Muscle layer of duodenum (tissue), 2 donors: ENCODE data around the gene KRTAP12-4.
"Not testable (repeated sequence)": the region's sequence is repeated elsewhere in the genome, so short reads cannot be mapped to it uniquely, and the experiment has no call there.

ENCODE experiments used
- H3K27ac ChIP-seq: one replicate; pipeline ENCODE4 v1.7.0; 2013; ENCODE audit warnings: mild to moderate bottlenecking, low read length
- H3K27me3 ChIP-seq: one replicate; pipeline ENCODE4 v1.7.0; 2013; ENCODE audit warnings: low read depth, mild to moderate bottlenecking, control low read depth, low read length
- H3K36me3 ChIP-seq, 2 donors: one replicate each; pipeline ENCODE4 v1.7.0; 2013; ENCODE audit warnings: low read length in 2 of 2, control low read depth in 1 of 2, mild to moderate bottlenecking in 1 of 2; ENCODE audit not compliant: insufficient read depth in 2 of 2, control insufficient read depth in 1 of 2
- H3K4me1 ChIP-seq, 2 donors: one replicate each; pipeline ENCODE4 v1.7.0; 2013; ENCODE audit warnings: low read length in 2 of 2, mild to moderate bottlenecking in 2 of 2, control low read depth in 1 of 2, moderate library complexity in 1 of 2; ENCODE audit not compliant: insufficient read depth in 2 of 2, control insufficient read depth in 1 of 2
- H3K4me3 ChIP-seq, 2 donors: one replicate each; pipeline ENCODE4 v1.7.0; 2013; ENCODE audit warnings: low read length in 2 of 2, low read depth in 1 of 2, mild to moderate bottlenecking in 1 of 2
- H3K9me3 ChIP-seq, 2 donors: one replicate each; pipeline ENCODE4 v1.7.0; 2013; ENCODE audit warnings: low read length in 2 of 2, control low read depth in 1 of 2, mild to moderate bottlenecking in 1 of 2; ENCODE audit not compliant: control insufficient read depth in 1 of 2
- donor health status: healthy.

The KRTAP12-4 gene

DNA sequence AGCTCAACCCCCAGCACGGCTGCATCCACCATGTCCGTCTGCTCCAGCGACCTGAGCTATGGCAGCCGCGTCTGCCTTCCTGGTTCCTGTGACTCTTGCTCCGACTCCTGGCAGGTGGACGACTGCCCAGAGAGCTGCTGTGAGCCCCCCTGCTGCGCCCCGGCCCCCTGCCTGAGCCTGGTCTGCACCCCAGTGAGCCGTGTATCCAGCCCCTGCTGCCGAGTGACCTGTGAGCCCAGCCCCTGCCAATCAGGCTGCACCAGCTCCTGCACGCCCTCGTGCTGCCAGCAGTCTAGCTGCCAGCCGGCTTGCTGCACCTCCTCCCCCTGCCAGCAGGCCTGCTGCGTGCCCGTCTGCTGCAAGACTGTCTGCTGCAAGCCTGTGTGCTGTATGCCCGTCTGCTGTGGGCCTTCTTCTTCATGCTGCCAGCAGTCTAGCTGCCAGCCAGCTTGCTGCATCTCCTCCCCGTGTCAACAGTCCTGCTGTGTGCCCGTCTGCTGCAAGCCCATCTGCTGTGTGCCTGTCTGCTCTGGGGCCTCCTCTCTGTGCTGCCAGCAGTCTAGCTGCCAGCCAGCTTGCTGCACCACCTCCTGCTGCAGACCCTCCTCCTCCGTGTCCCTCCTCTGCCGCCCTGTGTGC, 42.8 kb upstream of the KRTAP12-4 start, which contains the start of gene KRTAP10-12:
KRTAP10-12 (plus strand) TSS at position 1 of the 639 bp plus-strand sequence; CDS start at position 31, 30 bp downstream.
- H3K27ac ChIP-seq, H3K27me3 ChIP-seq: not testable (repeated sequence)
- peaks cover 4 to 19% of the 10 kb centered on the region in 2 donors for H3K9me3 ChIP-seq

GRCh38 chr21:44696572-44696971, 42.1 kb upstream of the KRTAP12-4 start:
- Histone ChIP-seq H3K9me3 (peaks cover 4 to 19% of the 10 kb centered on the region in 2 donors), H3K27ac (no peak overlapping the region), H3K4me3 (no peak overlapping the region), H3K27me3 (peaks cover 5% of the 10 kb centered on the region), H3K36me3 (no peaks in the 10 kb centered on the region), H3K4me1 (no peaks in the 10 kb centered on the region)

More for the DNA sequence above, 42.8 kb upstream of the KRTAP12-4 start, which contains the start of gene KRTAP10-12:
- H3K4me3 ChIP-seq, H3K4me1 ChIP-seq, H3K36me3 ChIP-seq: not testable (repeated sequence)

DNA sequence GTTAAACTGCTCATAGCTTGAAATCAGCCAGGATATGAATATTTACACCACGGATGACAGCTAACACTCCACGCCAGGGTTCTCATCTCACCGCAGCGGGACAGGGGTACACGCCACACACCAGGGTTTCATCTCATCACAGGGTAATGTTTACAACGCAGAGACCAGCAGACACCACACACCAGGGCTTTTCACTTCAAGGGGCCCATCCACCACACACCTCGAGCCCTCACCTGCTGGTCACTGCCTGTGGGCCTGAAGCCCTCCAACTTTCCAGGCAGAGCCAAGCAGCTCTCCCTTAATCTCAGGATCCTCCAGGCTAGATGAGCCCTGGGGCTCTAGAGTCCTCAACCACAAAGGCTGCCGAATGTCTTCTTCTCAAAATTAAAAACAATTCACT, 41.2 kb upstream of the KRTAP12-4 start:
- no peaks in the 10 kb centered on the region for H3K4me1 ChIP-seq
- H3K9me3 ChIP-seq, result peaks cover 4 to 23% of the 10 kb centered on the region in 2 donors
- H3K4me3 ChIP-seq, result no peak overlapping the region
- H3K36me3 ChIP-seq, result no peaks in the 10 kb centered on the region
- peaks cover 3% of the 10 kb centered on the region for H3K27me3 ChIP-seq
- no peak overlapping the region for H3K27ac ChIP-seq

DNA sequence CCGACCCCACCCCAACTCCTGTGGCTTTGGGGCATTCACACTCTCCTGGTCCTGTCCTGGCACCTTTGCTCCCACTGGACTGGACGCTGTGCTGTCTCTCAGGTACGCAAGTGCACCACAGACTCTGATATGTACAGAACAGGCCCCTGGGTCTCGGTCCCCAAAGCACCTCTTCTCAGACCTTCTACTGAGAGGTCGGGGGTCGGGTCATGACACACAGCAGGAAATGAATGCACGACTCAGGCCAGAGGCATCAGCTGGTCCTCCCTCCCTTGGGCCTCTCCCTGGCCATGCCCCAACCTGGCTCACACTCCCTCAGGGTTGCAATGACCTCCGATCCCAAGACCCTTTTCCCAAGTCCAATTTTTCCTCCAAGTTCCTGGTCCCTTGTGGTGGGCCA, 40.7 kb upstream of the KRTAP12-4 start:
- Histone ChIP-seq H3K27ac (no peak overlapping the region), H3K4me1 (no peaks in the 10 kb centered on the region), H3K9me3 (peaks cover 4 to 23% of the 10 kb centered on the region in 2 donors), H3K4me3 (no peak overlapping the region), H3K27me3 (peaks cover 3% of the 10 kb centered on the region), H3K36me3 (no peaks in the 10 kb centered on the region)

DNA sequence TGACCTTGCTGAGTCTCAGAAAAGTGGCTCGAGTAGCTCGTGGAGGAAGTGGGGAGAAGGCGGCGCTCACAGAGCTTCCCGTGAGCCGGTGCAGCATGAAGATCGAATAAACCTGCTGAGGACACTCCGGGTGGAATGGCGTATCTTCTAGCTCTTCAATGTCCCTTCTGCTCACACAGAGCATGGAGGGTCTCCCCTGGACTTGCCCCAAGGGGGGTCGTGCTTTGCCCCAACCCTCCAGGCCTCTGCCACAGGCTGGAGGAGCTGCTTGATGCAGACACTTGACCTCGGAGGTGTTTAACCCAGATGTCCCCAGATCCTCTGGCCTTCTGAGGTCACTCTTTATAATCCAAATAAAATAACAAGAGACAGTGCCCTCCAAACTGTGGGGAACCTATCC, 40.3 kb upstream of the KRTAP12-4 start:
- Histone ChIP-seq H3K27ac (no peak overlapping the region), H3K4me1 (no peaks in the 10 kb centered on the region), H3K9me3 (peaks cover 4 to 23% of the 10 kb centered on the region in 2 donors), H3K36me3 (no peaks in the 10 kb centered on the region), H3K27me3 (peaks cover 3% of the 10 kb centered on the region), H3K4me3 (no peak overlapping the region)

GRCh38 chr21:44692798-44693512, 38.5 kb upstream of the KRTAP12-4 start:
- Histone ChIP-seq H3K4me1 (no peaks in the 10 kb centered on the region), H3K36me3 (no peaks in the 10 kb centered on the region), H3K27me3 (no peaks in the 10 kb centered on the region), H3K27ac (no peak overlapping the region), H3K4me3 (no peak overlapping the region), H3K9me3 (peaks cover 4 to 23% of the 10 kb centered on the region in 2 donors)

DNA sequence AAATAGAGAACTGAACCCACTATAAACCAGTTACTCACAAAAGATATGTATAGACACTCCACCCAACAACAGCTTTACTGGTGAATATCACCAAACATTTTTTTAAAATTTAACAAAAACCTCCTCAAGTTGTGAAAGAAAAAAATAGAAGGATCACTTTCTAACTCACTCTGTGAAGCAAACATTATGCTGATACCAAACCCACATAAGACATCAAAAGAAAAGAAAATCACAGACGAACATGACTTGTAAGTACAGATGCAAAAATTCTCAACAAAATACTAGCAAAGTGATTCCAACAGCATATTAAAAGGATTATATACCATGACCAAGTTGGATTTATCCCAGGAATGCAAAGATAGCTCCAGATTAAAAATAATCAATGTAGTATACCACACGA, 37.2 kb upstream of the KRTAP12-4 start:
- Histone ChIP-seq H3K27me3 (no peaks in the 10 kb centered on the region), H3K4me1 (no peaks in the 10 kb centered on the region), H3K9me3 (peaks cover 4 to 23% of the 10 kb centered on the region in 2 donors), H3K27ac (no peak overlapping the region), H3K36me3 (no peaks in the 10 kb centered on the region), H3K4me3 (no peak overlapping the region)

- not testable (repeated sequence) for H3K27ac ChIP-seq, H3K36me3 ChIP-seq, H3K4me3 ChIP-seq, H3K4me1 ChIP-seq, H3K27me3 ChIP-seq
- H3K9me3 ChIP-seq, result peaks cover 4 to 25% of the 10 kb centered on the region in 2 donors
Measured at GRCh38 chr21:44689740-44690139, 35.3 kb upstream of the KRTAP12-4 start.

- Histone ChIP-seq H3K27ac (no peak overlapping the region), H3K36me3 (no peaks in the 10 kb centered on the region), H3K27me3 (no peaks in the 10 kb centered on the region), H3K4me1 (no peaks in the 10 kb centered on the region), H3K4me3 (no peak overlapping the region), H3K9me3 (peaks cover 2 to 10% of the 10 kb centered on the region in 2 donors)
Measured at GRCh38 chr21:44687671-44688070, 33.2 kb upstream of the KRTAP12-4 start.

DNA sequence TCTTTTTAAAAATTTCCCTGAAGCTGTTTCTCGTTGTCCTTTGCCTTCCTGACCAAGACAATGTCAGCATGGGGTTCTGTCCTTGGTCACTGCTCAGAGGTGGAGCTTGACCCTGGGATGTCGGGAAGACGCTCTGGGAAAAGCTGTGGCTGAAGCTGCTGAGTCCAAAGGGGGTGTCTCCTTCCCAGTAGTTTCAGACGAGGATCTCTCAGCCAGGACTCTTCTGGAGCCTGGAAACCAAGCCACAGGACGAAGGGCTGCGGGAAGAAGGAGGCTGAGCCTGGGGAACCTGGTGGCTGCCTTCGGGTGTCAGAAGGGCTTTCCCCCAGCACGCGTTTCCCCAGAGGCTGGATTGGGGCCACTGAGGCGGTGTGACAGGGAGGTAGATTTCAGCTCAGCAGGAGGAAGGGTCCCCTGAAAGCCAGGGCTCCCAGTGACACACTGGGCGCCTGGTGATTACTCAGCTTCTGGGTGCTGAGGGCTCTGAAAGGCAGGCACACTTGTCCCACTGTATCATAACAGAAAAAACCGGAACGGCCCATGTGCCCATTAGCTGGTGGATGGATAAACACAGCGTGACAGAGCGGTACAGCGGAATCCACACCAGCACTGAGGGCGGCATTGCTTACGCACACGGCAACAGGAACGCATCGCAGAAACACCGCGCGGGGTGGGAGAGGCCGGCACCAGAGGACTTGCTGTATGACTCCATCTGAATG, 32.5 kb upstream of the KRTAP12-4 start:
- no peak overlapping the region for H3K4me3 ChIP-seq
- no peak overlapping the region for H3K27ac ChIP-seq
- peaks cover 0 to 7% of the 10 kb centered on the region in 2 donors for H3K9me3 ChIP-seq
- H3K27me3 ChIP-seq, result no peaks in the 10 kb centered on the region
- H3K36me3 ChIP-seq, result no peaks in the 10 kb centered on the region
- H3K4me1 ChIP-seq, result no peaks in the 10 kb centered on the region

DNA sequence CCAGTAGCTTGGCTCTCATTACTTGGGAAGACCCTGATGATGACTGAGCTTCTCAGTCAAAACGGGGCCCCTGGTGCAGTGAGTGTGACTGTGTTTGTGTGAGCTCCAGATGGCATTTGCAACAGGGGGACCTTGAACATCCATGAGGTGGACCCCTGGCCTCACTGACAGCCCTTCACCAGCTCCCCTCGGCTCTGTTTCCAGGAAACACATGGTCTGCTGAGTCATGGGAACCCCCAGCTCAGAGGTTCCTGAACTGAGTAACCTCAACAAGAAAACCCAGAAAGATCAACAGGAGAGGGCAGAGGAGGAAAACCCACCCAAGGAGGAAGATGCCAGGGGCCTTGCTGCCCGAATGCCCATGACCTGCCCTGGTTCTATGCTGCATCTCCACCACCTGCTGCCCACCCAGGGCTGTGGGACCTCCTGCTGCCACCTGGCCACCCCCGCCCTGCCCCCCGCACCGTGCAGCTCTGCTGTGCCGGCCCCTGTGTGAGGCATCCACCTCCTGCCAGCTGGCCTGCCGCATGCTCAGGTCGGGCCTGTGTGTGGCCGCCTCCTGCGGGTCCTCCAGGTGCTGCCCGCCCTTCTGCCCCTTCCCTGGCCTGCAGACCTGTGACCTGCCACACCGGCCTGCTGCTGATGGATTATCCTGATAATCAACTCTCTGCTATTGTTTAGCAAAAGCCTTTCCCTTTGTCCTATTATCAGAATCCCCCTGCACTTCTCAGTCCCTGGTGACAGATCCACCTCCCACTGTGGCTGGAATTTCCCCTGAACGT, 31.7 kb upstream of the KRTAP12-4 start:
- Histone ChIP-seq H3K36me3 (no peaks in the 10 kb centered on the region), H3K4me1 (no peaks in the 10 kb centered on the region), H3K9me3 (peaks cover 0 to 5% of the 10 kb centered on the region in 2 donors), H3K4me3 (no peak overlapping the region), H3K27me3 (no peaks in the 10 kb centered on the region), H3K27ac (no peak overlapping the region)
